ENCODE measurements around the gene ANO6. TPM values are rescaled to one million over a fixed set of nuclear protein-coding genes. Genes with fewer than 3 reads are reported as not detected.

The ANO6 gene
- total RNA-seq, 1 experiment from 2014 or later: 46.8 TPM

DNA sequence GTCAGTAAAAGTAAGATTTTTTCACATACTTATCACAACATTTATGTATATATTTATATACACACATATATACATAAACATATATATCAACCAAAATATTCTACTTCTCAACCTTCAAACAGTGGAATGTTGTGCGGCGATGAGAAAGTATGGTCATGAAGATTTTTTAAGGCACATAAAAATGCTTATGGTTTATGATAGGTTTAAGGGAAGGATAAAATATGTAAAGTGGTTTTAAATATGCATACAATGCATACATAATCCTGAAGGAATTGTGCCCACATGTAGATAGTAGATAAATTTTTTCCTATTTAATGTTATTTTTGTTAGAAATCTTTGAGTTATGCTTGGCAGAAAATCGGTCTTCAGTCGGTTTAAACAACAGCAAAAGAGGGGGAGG lies 182.7 kb downstream of the ANO6 start:
- ATAC-seq (no peak), DNase-seq (ENCODE audit: low spot score) (no peak)
- TF ChIP-seq ZNF317 (CRISPR knock-in tag; IDR thresholded peaks at IDR 0.05; ENCODE audit: borderline replicate concordance, low read depth): no peak
- TF ChIP-seq KAT7 (CRISPR knock-in tag; IDR thresholded peaks at IDR 0.05; ENCODE audit: borderline replicate concordance): no peak
- no peak for TF ChIP-seq NR2C2 (CRISPR knock-in tag; IDR thresholded peaks at IDR 0.05)
- Mint-ChIP-seq H3K4me3 (no peak overlapping the region), H3K27me3 (ENCODE audit: low read depth) (no peaks in the 10 kb centered on the region), H3K27ac (no peak overlapping the region), H3K4me1 (no peaks in the 10 kb centered on the region), H3K36me3 (peaks cover 59% of the 10 kb centered on the region), H3K9me3 (peaks cover 37% of the 10 kb centered on the region)
- CTCF ChIA-PET: no interaction called here
- POLR2A ChIA-PET: no interaction called here

DNA sequence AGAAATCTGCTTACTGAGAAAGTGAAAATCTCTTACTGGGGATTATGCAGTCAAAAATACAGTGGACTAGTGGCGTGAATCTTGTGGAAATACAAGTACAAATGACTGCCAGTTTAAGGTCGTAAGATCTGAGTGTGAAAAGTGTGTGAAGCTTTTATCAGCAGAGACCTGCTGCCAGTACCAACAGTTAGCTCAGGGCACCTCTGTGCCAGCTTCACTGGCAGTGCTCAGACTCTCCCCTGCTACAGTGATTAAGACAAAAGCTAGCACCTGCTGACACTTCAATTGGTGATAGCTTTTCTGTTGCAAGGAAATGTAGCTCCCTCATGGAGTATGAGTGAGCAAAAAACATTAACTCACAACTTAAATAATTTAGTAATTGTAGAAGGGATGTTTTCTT lies 185.1 kb downstream of the ANO6 start:
- no peak for ATAC-seq
- H3K9me3 Mint-ChIP-seq: peaks cover 14% of the 10 kb centered on the region
- no peak for DNase-seq (ENCODE audit: low spot score)
- no peaks in the 10 kb centered on the region for H3K4me1 Mint-ChIP-seq
- H3K36me3 Mint-ChIP-seq: peaks cover 47% of the 10 kb centered on the region
- H3K27ac Mint-ChIP-seq: no peak overlapping the region
- CTCF ChIA-PET: interaction anchor here (1.8 kb wide), 1 partner anchor 13 kb away, joined by 7 read pairs; no protein-coding TSS in a partner anchor
- no peak overlapping the region for H3K4me3 Mint-ChIP-seq
- POLR2A ChIA-PET: no interaction called here
- TF ChIP-seq ZNF423 (CRISPR knock-in tag; IDR thresholded peaks at IDR 0.05) (no peak), ETV6 (CRISPR knock-in tag; IDR thresholded peaks at IDR 0.05) (no peak)
- no peaks in the 10 kb centered on the region for H3K27me3 Mint-ChIP-seq (ENCODE audit: low read depth)

DNA sequence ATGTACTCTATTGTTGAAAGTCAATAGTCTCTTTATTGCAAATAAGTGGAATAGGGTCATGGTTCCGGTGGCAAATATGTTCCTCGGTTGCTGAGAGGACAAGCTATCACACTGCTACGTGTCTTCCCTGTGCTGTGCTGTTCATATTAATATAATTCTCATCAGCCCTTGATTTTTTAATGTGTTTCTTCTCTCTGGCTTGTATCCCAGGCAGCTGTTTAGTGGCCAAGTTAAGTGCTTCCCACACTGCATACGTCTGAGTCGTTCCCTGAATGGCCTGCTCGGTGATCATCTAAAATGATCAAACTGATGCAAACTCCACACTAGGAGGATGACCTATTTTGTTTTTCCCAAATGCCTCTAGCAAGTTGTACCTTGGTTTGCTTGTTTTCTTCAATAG lies 186.4 kb downstream of the ANO6 start:
- ChIA-PET POLR2A (no interaction called here), CTCF (interaction anchor here (1.8 kb wide), 1 partner anchor 14 kb away, joined by 7 read pairs; no protein-coding TSS in a partner anchor)
- no peak overlapping the region for H3K27ac Mint-ChIP-seq
- H3K27me3 Mint-ChIP-seq (ENCODE audit: low read depth): no peaks in the 10 kb centered on the region
- peaks cover under 1% of the 10 kb centered on the region; the same call in 1 of the 2 replicates for H3K9me3 Mint-ChIP-seq
- no peak for DNase-seq (ENCODE audit: low spot score)
- H3K36me3 Mint-ChIP-seq: peaks cover 39% of the 10 kb centered on the region
- no peak for ATAC-seq
- TF ChIP-seq ATF1 (CRISPR knock-in tag; IDR thresholded peaks at IDR 0.05) (no peak), RORB (CRISPR knock-in tag; IDR thresholded peaks at IDR 0.05) (no peak), TP53 (CRISPR knock-in tag; IDR thresholded peaks at IDR 0.05) (no peak), ZNF423 (CRISPR knock-in tag; IDR thresholded peaks at IDR 0.05) (no peak), ELF4 (CRISPR knock-in tag; IDR thresholded peaks at IDR 0.05; ENCODE audit: low read depth) (no peak), ZNF121 (CRISPR knock-in tag; IDR thresholded peaks at IDR 0.05) (no peak), JAZF1 (CRISPR knock-in tag; IDR thresholded peaks at IDR 0.05) (no peak), SOX15 (CRISPR knock-in tag; IDR thresholded peaks at IDR 0.05) (no peak), MXD4 (CRISPR knock-in tag; IDR thresholded peaks at IDR 0.05; ENCODE audit: borderline replicate concordance) (no peak), ZNF138 (CRISPR knock-in tag; conservative IDR thresholded peaks at IDR 0.05) (no peak)
- TF ChIP-seq, protein P1, sequence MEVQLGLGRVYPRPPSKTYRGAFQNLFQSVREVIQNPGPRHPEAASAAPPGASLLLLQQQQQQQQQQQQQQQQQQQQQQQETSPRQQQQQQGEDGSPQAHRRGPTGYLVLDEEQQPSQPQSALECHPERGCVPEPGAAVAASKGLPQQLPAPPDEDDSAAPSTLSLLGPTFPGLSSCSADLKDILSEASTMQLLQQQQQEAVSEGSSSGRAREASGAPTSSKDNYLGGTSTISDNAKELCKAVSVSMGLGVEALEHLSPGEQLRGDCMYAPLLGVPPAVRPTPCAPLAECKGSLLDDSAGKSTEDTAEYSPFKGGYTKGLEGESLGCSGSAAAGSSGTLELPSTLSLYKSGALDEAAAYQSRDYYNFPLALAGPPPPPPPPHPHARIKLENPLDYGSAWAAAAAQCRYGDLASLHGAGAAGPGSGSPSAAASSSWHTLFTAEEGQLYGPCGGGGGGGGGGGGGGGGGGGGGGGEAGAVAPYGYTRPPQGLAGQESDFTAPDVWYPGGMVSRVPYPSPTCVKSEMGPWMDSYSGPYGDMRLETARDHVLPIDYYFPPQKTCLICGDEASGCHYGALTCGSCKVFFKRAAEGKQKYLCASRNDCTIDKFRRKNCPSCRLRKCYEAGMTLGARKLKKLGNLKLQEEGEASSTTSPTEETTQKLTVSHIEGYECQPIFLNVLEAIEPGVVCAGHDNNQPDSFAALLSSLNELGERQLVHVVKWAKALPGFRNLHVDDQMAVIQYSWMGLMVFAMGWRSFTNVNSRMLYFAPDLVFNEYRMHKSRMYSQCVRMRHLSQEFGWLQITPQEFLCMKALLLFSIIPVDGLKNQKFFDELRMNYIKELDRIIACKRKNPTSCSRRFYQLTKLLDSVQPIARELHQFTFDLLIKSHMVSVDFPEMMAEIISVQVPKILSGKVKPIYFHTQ (CRISPR knock-in tag; IDR thresholded peaks at IDR 0.05): no peak
- TF ChIP-seq, protein P2, sequence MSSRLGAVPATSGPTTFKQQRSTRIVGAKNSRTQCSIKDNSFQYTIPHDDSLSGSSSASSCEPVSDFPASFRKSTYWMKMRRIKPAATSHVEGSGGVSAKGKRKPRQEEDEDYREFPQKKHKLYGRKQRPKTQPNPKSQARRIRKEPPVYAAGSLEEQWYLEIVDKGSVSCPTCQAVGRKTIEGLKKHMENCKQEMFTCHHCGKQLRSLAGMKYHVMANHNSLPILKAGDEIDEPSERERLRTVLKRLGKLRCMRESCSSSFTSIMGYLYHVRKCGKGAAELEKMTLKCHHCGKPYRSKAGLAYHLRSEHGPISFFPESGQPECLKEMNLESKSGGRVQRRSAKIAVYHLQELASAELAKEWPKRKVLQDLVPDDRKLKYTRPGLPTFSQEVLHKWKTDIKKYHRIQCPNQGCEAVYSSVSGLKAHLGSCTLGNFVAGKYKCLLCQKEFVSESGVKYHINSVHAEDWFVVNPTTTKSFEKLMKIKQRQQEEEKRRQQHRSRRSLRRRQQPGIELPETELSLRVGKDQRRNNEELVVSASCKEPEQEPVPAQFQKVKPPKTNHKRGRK (CRISPR knock-in tag; IDR thresholded peaks at IDR 0.05; ENCODE audit: borderline replicate concordance): no peak
- TF ChIP-seq, protein P3, sequence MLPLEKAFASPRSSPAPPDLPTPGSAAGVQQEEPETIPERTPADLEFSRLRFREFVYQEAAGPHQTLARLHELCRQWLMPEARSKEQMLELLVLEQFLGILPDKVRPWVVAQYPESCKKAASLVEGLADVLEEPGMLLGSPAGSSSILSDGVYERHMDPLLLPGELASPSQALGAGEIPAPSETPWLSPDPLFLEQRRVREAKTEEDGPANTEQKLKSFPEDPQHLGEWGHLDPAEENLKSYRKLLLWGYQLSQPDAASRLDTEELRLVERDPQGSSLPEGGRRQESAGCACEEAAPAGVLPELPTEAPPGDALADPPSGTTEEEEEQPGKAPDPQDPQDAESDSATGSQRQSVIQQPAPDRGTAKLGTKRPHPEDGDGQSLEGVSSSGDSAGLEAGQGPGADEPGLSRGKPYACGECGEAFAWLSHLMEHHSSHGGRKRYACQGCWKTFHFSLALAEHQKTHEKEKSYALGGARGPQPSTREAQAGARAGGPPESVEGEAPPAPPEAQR (CRISPR knock-in tag; IDR thresholded peaks at IDR 0.05): no peak
- TF ChIP-seq, protein P4, sequence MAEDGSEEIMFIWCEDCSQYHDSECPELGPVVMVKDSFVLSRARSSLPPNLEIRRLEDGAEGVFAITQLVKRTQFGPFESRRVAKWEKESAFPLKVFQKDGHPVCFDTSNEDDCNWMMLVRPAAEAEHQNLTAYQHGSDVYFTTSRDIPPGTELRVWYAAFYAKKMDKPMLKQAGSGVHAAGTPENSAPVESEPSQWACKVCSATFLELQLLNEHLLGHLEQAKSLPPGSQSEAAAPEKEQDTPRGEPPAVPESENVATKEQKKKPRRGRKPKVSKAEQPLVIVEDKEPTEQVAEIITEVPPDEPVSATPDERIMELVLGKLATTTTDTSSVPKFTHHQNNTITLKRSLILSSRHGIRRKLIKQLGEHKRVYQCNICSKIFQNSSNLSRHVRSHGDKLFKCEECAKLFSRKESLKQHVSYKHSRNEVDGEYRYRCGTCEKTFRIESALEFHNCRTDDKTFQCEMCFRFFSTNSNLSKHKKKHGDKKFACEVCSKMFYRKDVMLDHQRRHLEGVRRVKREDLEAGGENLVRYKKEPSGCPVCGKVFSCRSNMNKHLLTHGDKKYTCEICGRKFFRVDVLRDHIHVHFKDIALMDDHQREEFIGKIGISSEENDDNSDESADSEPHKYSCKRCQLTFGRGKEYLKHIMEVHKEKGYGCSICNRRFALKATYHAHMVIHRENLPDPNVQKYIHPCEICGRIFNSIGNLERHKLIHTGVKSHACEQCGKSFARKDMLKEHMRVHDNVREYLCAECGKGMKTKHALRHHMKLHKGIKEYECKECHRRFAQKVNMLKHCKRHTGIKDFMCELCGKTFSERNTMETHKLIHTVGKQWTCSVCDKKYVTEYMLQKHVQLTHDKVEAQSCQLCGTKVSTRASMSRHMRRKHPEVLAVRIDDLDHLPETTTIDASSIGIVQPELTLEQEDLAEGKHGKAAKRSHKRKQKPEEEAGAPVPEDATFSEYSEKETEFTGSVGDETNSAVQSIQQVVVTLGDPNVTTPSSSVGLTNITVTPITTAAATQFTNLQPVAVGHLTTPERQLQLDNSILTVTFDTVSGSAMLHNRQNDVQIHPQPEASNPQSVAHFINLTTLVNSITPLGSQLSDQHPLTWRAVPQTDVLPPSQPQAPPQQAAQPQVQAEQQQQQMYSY (CRISPR knock-in tag; IDR thresholded peaks at IDR 0.05): no peak
- TF ChIP-seq, protein P5, sequence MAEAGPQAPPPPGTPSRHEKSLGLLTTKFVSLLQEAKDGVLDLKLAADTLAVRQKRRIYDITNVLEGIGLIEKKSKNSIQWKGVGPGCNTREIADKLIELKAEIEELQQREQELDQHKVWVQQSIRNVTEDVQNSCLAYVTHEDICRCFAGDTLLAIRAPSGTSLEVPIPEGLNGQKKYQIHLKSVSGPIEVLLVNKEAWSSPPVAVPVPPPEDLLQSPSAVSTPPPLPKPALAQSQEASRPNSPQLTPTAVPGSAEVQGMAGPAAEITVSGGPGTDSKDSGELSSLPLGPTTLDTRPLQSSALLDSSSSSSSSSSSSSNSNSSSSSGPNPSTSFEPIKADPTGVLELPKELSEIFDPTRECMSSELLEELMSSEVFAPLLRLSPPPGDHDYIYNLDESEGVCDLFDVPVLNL (CRISPR knock-in tag; IDR thresholded peaks at IDR 0.05; ENCODE audit: borderline replicate concordance, low read depth): no peak
- no peak overlapping the region for H3K4me3 Mint-ChIP-seq
- no peaks in the 10 kb centered on the region for H3K4me1 Mint-ChIP-seq

Data from WTC11 (cell line).